RWPE1 (cell line): ENCODE measurements around the gene SIGLEC14.
A peak's percentile ranks its signal among the peaks of the same experiment; 100 is the strongest.
"Not testable (repeated sequence)": the region's sequence is repeated elsewhere in the genome, so short reads cannot be mapped to it uniquely, and the experiment has no call there.

Experiments
- CTCF ChIA-PET: fragments of 350-600 bp; sonication (Branson Sonifier 250); formaldehyde crosslinking; extraction: SDS; loops from one replicate; lab custom pipeline; 2021; lab: Yijun Ruan, JAX
- POLR2A ChIA-PET: fragments of 400-600 bp; formaldehyde crosslinking; extraction: SDS; loops from one replicate; lab custom pipeline; 2020; ENCODE audit warnings: antibody characterized with exemption; ENCODE audit not compliant: low non-redundant PET; lab: Yijun Ruan, JAX
- DNase-seq: peaks from one replicate; pipeline ENCODE4 v3.0.0; 2012; ENCODE audit warnings: low spot score
- H3K27ac ChIP-seq: fragments of 450-650 bp; 2 replicates; pipeline ENCODE4 v1.5.1; 2017
- TF ChIP-seq, protein P1 (sequence below): fragments of 450-650 bp; conservative IDR thresholded peaks from 2 replicates; pipeline ENCODE4 v1.5.1; 2017; ENCODE audit warnings: low read depth, mild to moderate bottlenecking

Gene SIGLEC14

GRCh38 chr19:51640386-51640785 is 6.2 kb downstream of the SIGLEC14 start:
- POLR2A ChIA-PET = no interaction called here
- CTCF ChIA-PET = interaction anchor here (0.6 kb wide), 1 partner anchor 761 kb away, joined by 3 read pairs; no protein-coding TSS in a partner anchor
- no peak for DNase-seq
- no peak overlapping the region for H3K27ac ChIP-seq
- TF ChIP-seq, protein P1, sequence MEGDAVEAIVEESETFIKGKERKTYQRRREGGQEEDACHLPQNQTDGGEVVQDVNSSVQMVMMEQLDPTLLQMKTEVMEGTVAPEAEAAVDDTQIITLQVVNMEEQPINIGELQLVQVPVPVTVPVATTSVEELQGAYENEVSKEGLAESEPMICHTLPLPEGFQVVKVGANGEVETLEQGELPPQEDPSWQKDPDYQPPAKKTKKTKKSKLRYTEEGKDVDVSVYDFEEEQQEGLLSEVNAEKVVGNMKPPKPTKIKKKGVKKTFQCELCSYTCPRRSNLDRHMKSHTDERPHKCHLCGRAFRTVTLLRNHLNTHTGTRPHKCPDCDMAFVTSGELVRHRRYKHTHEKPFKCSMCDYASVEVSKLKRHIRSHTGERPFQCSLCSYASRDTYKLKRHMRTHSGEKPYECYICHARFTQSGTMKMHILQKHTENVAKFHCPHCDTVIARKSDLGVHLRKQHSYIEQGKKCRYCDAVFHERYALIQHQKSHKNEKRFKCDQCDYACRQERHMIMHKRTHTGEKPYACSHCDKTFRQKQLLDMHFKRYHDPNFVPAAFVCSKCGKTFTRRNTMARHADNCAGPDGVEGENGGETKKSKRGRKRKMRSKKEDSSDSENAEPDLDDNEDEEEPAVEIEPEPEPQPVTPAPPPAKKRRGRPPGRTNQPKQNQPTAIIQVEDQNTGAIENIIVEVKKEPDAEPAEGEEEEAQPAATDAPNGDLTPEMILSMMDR = no peak

- CTCF ChIA-PET = interaction anchor here (0.6 kb wide), 1 partner anchor 761 kb away, joined by 3 read pairs; no protein-coding TSS in a partner anchor
- DNase-seq = no peak
- POLR2A ChIA-PET = no interaction called here
- no peak overlapping the region for H3K27ac ChIP-seq
- TF ChIP-seq, protein P1 = no peak
These were observed 6.7 kb downstream of the SIGLEC14 start for GRCh38 chr19:51639916-51640315.

DNA sequence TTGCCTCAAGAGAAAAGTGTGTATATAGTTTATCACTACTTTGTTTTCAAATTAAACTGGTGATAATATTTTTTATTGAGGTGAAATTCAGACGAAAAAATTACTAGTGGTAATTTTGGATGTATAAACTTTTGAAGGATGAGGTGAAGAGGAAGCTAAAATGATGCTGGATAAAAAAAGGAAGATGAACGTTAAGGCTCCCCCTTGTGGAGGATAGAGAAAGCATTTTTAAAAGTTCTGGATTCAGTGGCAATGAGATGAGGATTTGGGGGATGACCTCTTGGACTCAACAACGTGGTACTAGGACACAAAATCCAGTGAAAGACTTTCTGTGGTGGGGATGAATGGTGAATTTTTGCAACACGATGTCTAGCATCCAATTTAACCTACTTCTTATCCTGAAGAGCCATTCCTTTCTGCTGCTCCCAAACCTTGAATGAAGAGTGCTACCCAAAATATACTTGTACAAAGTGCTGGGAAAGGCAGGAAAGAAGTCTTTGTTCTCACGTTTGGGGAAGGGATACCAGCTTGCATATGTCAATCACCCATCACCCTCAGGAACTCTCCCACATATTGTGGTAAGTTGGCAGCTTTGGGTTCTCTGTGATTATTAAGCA is 9.2 kb downstream of the SIGLEC14 start:
- ChIA-PET CTCF (no interaction called here), POLR2A (no interaction called here)
- DNase-seq = peak; percentile 10
- TF ChIP-seq, protein P1 = peak; percentile 32; the same call in 1 of the 2 replicates
- H3K27ac ChIP-seq = no peak overlapping the region

GRCh38 chr19:51632126-51632525 is 14.5 kb downstream of the SIGLEC14 start:
- no peak overlapping the region for H3K27ac ChIP-seq
- DNase-seq = no peak
- TF ChIP-seq, protein P1 = no peak
- ChIA-PET POLR2A (no interaction called here), CTCF (no interaction called here)

GRCh38 chr19:51630315-51630714 is 16.3 kb downstream of the SIGLEC14 start, which contains the start of gene SIGLEC5:
TSS of gene SIGLEC5 (minus strand) at chr19:51630401. CDS start at chr19:51630335, 66 bp downstream.
- POLR2A ChIA-PET, DNase-seq, CTCF ChIA-PET, H3K27ac ChIP-seq: not testable (repeated sequence)

DNA sequence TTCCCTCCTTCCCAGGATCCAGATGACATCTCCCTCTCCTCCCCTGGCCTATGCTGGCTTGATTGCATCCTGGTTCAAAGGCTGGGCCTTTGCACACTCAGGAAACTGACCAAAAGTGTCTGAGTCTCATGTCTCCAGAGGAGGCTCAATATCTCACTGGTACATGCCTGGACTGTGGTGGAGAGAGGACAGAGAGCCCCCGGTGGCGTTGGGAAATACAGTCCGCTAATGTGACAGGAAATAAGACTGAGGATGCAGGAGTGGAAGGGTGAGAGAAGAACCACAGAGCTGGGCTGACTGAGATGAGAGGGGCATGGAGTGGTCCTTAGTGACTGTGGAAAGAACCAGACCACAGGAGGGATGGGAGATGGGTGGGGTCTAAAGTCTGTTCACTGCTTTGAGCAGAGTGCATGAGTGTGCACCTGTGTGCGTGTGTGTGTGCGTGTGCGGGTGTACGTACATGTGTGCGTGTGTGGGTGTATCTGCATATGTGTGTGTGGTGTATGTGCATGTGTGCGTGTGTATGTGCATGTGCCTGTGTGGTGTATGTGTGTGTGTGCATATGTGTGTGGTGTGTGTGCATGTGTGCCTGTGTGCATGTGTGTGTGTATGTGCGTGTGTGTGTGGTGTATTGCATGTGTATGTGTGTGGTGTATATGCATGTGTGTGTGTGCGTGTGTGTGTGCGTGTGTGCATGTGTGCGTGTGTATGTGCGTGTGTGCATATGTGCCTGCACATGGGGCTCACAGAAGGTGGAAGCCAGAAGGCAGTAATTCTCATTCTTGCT is 18.3 kb downstream of the SIGLEC14 start:
- no peak overlapping the region for H3K27ac ChIP-seq
- no peak for DNase-seq
- POLR2A ChIA-PET = no interaction called here
- TF ChIP-seq, protein P1 = no peak
- CTCF ChIA-PET = no interaction called here
